CD4-positive, CD25-positive, alpha-beta regulatory T cell (primary cell): ENCODE measurements around the gene MKNK1. TPM values are rescaled to one million over a fixed set of nuclear protein-coding genes. Genes with fewer than 3 reads are reported as not detected.
"Not testable (repeated sequence)": the region's sequence is repeated elsewhere in the genome, so short reads cannot be mapped to it uniquely, and the experiment has no call there.

Experiments used
- ATAC-seq, 2 donors: fragments of 150-1000 bp; cut with Tn5 transposase; one replicate each; pipeline ENCODE4 v1.10.0; 2021; ENCODE audit warnings: low read depth in 2 of 2, moderate number of reproducible peaks in 2 of 2, moderate library complexity in 1 of 2
- DNase-seq, 3 donors: peaks; one replicate each; pipeline versions ENCODE4 v3.0.0 to v3.0.0-alpha.2; 2012 to 2022; ENCODE audit warnings: mixed read lengths in 1 of 3
- H3K27ac ChIP-seq: one replicate; pipeline ENCODE4 v1.7.0; 2013; ENCODE audit warnings: mild to moderate bottlenecking, low read length; ENCODE audit not compliant: insufficient read depth, poor library complexity, severe bottlenecking
- H3K27me3 ChIP-seq: one replicate; pipeline ENCODE4 v1.7.0; 2013; ENCODE audit warnings: low read length; ENCODE audit not compliant: control insufficient read depth, insufficient read depth
- H3K36me3 ChIP-seq: one replicate; pipeline ENCODE4 v1.7.0; 2013; ENCODE audit warnings: mild to moderate bottlenecking, low read length, moderate library complexity; ENCODE audit not compliant: control insufficient read depth, insufficient read depth
- H3K4me1 ChIP-seq: 2 replicates; pipeline ENCODE4 v1.7.0; 2013; ENCODE audit warnings: mild to moderate bottlenecking, low read length; ENCODE audit not compliant: insufficient read depth, control insufficient read depth, poor library complexity, severe bottlenecking
- H3K4me3 ChIP-seq: one replicate; pipeline ENCODE4 v1.7.0; 2013; ENCODE audit warnings: low read depth, mild to moderate bottlenecking, low read length, moderate library complexity
- H3K9me3 ChIP-seq, 2 experiments: 1 replicate in 1 of 2; 2 replicates in 1 of 2; pipeline ENCODE4 v1.7.0; 2013; ENCODE audit warnings: low read length in 2 of 2, mild to moderate bottlenecking in 1 of 2, moderate library complexity in 1 of 2; ENCODE audit not compliant: control insufficient read depth in 2 of 2
- H3K27ac Mint-ChIP-seq, 3 donors: one replicate each; pipeline ENCODE4 v1.8.0; 2020 to 2022; ENCODE audit warnings: mild to moderate bottlenecking in 3 of 3, mixed read lengths in 3 of 3, moderate library complexity in 2 of 3
- H3K27me3 Mint-ChIP-seq: one replicate; pipeline ENCODE4 v1.8.0; 2022; ENCODE audit warnings: mild to moderate bottlenecking, mixed read lengths
- H3K36me3 Mint-ChIP-seq: one replicate; pipeline ENCODE4 v1.8.0; 2020; ENCODE audit warnings: mixed read lengths
- H3K4me1 Mint-ChIP-seq, 4 donors: one replicate each; pipeline ENCODE4 v1.8.0; 2020 to 2022; ENCODE audit warnings: mixed read lengths in 4 of 4, mild to moderate bottlenecking in 1 of 4
- H3K4me3 Mint-ChIP-seq, 4 donors: one replicate each; pipeline ENCODE4 v1.8.0; 2020 to 2022; ENCODE audit warnings: mild to moderate bottlenecking in 4 of 4, mixed read lengths in 4 of 4, moderate library complexity in 3 of 4
- H3K9me3 Mint-ChIP-seq, 7 donors: one replicate each; pipeline ENCODE4 v1.8.0; 2020 to 2022; ENCODE audit warnings: mixed read lengths in 7 of 7, mild to moderate bottlenecking in 3 of 7, moderate library complexity in 2 of 7
- polyA plus RNA-seq, 4 donors: library from polyadenylated mRNA; unstranded; fragments of 300-500 nt; fragmentation: Illumina TruSeq; gene quantifications; one replicate each; pipeline ENCODE4 v1.2.3, GENCODE V29; 2021
- total RNA-seq: library from RNA; stranded (reverse); gene quantifications from one replicate; pipeline ENCODE4 v1.2.3, GENCODE V29; 2022

MKNK1 gene
- total RNA-seq (45.0 TPM), polyA plus RNA-seq (10 to 100 TPM; 15.8 to 17.2 (median 16.7) TPM)

- Mint-ChIP-seq H3K36me3 (peaks cover 15% of the 10 kb centered on the region), H3K27ac (peak within 1 kb of the TSS; percentile 89 to 95 (median 93)), H3K27me3 (no peaks in the 10 kb centered on the region), H3K4me1 (peaks cover 14 to 66% (median 40%) of the 10 kb centered on the region in 4 donors), H3K4me3 (peak within 1 kb of the TSS; percentile 92 to 98 (median 96)), H3K9me3 (no peaks in the 10 kb centered on the region)
- Histone ChIP-seq H3K27me3 (no peaks in the 10 kb centered on the region), H3K27ac (peak within 1 kb of the TSS; percentile 70), H3K9me3 (no peaks in the 10 kb centered on the region), H3K4me1 (peaks cover 30% of the 10 kb centered on the region), H3K36me3 (peaks cover 10% of the 10 kb centered on the region), H3K4me3 (peak within 1 kb of the TSS; percentile 92)
- peak; percentile 97 to 99 (median 99) for DNase-seq
- peak; percentile 95 to 96 for ATAC-seq
Measured at GRCh38 chr1:46603858-46604549, at the start of gene MKNK1. MKNK1 (minus strand) TSS chr1:46604268; CDS start chr1:46583327, 20,941 bp downstream.

GRCh38 chr1:46653405-46653958 is 49.4 kb upstream of the MKNK1 start:
- no peak overlapping the region for H3K4me3 ChIP-seq
- H3K27me3 Mint-ChIP-seq, result no peaks in the 10 kb centered on the region
- no peaks in the 10 kb centered on the region for H3K4me1 ChIP-seq
- H3K9me3 ChIP-seq, result no peaks in the 10 kb centered on the region
- H3K27ac Mint-ChIP-seq, result peak overlapping the region in 1 of 3 donors; percentile 0
- H3K27ac ChIP-seq, result no peak overlapping the region
- H3K27me3 ChIP-seq, result no peaks in the 10 kb centered on the region
- H3K4me3 Mint-ChIP-seq, result no peak overlapping the region
- ATAC-seq (no peak), DNase-seq (no peak)
- H3K9me3 Mint-ChIP-seq, result peaks cover 0 to 9% (median 2%) of the 10 kb centered on the region in 7 donors
- H3K4me1 Mint-ChIP-seq, result peaks cover 3 to 13% (median 9%) of the 10 kb centered on the region in 4 donors
- H3K36me3 Mint-ChIP-seq, result peaks cover 63% of the 10 kb centered on the region
- peaks cover 71% of the 10 kb centered on the region for H3K36me3 ChIP-seq

- peaks cover 3 to 13% (median 7%) of the 10 kb centered on the region in 4 donors for H3K4me1 Mint-ChIP-seq
- Histone ChIP-seq H3K4me3 (no peak overlapping the region), H3K27me3 (no peaks in the 10 kb centered on the region), H3K36me3 (peaks cover 64% of the 10 kb centered on the region), H3K27ac (no peak overlapping the region), H3K4me1 (no peaks in the 10 kb centered on the region), H3K9me3 (no peaks in the 10 kb centered on the region)
- H3K36me3 Mint-ChIP-seq, result peaks cover 60% of the 10 kb centered on the region
- no peaks in the 10 kb centered on the region for H3K27me3 Mint-ChIP-seq
- peak overlapping the region in 1 of 3 donors; percentile 0 for H3K27ac Mint-ChIP-seq
- H3K4me3 Mint-ChIP-seq, result no peak overlapping the region
- H3K9me3 Mint-ChIP-seq, result peaks cover 0 to 9% (median 2%) of the 10 kb centered on the region in 7 donors
- ATAC-seq (no peak), DNase-seq (no peak)
Measured at GRCh38 chr1:46652321-46653100, 48.4 kb upstream of the MKNK1 start.

GRCh38 chr1:46651152-46651551 is 47.1 kb upstream of the MKNK1 start:
- DNase-seq, ATAC-seq, H3K4me1 ChIP-seq, H3K27me3 ChIP-seq, H3K27ac Mint-ChIP-seq, H3K27me3 Mint-ChIP-seq, H3K27ac ChIP-seq, H3K4me3 ChIP-seq, H3K9me3 Mint-ChIP-seq, H3K9me3 ChIP-seq: not testable (repeated sequence)
- peak overlapping the region in 1 of 4 donors; percentile 78 for H3K4me3 Mint-ChIP-seq
- peaks cover 58% of the 10 kb centered on the region for H3K36me3 ChIP-seq
- H3K4me1 Mint-ChIP-seq, result peaks cover 3 to 13% (median 6%) of the 10 kb centered on the region in 4 donors
- H3K36me3 Mint-ChIP-seq, result peaks cover 67% of the 10 kb centered on the region

- H3K27me3 ChIP-seq, result no peaks in the 10 kb centered on the region
- H3K9me3 ChIP-seq, result no peaks in the 10 kb centered on the region
- no peak overlapping the region for H3K4me3 Mint-ChIP-seq
- peaks cover 0 to 9% (median 2%) of the 10 kb centered on the region in 7 donors for H3K9me3 Mint-ChIP-seq
- peaks cover 52% of the 10 kb centered on the region for H3K36me3 ChIP-seq
- H3K27me3 Mint-ChIP-seq, result no peaks in the 10 kb centered on the region
- ATAC-seq (no peak), DNase-seq (no peak)
- no peak overlapping the region for H3K27ac ChIP-seq
- no peaks in the 10 kb centered on the region for H3K4me1 ChIP-seq
- H3K36me3 Mint-ChIP-seq, result peaks cover 60% of the 10 kb centered on the region
- no peak overlapping the region for H3K27ac Mint-ChIP-seq
- H3K4me1 Mint-ChIP-seq, result peaks cover 0 to 13% (median 5%) of the 10 kb centered on the region in 4 donors
- no peak overlapping the region for H3K4me3 ChIP-seq
Measured at GRCh38 chr1:46650491-46650890, 46.4 kb upstream of the MKNK1 start.

- H3K4me1 ChIP-seq, result no peaks in the 10 kb centered on the region
- no peaks in the 10 kb centered on the region for H3K27me3 ChIP-seq
- Mint-ChIP-seq H3K27ac (no peak overlapping the region), H3K9me3 (peaks cover 0 to 7% (median 2%) of the 10 kb centered on the region in 7 donors), H3K4me1 (peaks cover 0 to 13% (median 5%) of the 10 kb centered on the region in 4 donors), H3K27me3 (no peaks in the 10 kb centered on the region), H3K4me3 (no peak overlapping the region), H3K36me3 (peaks cover 57% of the 10 kb centered on the region)
- H3K27ac ChIP-seq, result no peak overlapping the region
- H3K36me3 ChIP-seq, result peaks cover 50% of the 10 kb centered on the region
- ATAC-seq, result no peak
- no peak overlapping the region for H3K4me3 ChIP-seq
- H3K9me3 ChIP-seq, result no peaks in the 10 kb centered on the region
- no peak for DNase-seq
Measured at GRCh38 chr1:46649764-46650163, 45.7 kb upstream of the MKNK1 start.

GRCh38 chr1:46647611-46648010 is 43.5 kb upstream of the MKNK1 start:
- DNase-seq (no peak), ATAC-seq (no peak)
- no peaks in the 10 kb centered on the region for H3K27me3 Mint-ChIP-seq
- Histone ChIP-seq H3K4me1 (no peaks in the 10 kb centered on the region), H3K27ac (no peak overlapping the region), H3K4me3 (no peak overlapping the region), H3K27me3 (no peaks in the 10 kb centered on the region), H3K9me3 (no peaks in the 10 kb centered on the region), H3K36me3 (peaks cover 47% of the 10 kb centered on the region)
- H3K4me3 Mint-ChIP-seq, result no peak overlapping the region
- peaks cover 0 to 5% (median 2%) of the 10 kb centered on the region in 7 donors for H3K9me3 Mint-ChIP-seq
- H3K27ac Mint-ChIP-seq, result no peak overlapping the region
- peaks cover 0 to 6% (median under 1%) of the 10 kb centered on the region in 4 donors for H3K4me1 Mint-ChIP-seq
- peaks cover 44% of the 10 kb centered on the region for H3K36me3 Mint-ChIP-seq
